Gastroesophageal sphincter (tissue), 3 donors: ENCODE data around the gene TNFAIP3.

Source experiments
- EP300 ChIP-seq: sonication (generic); formaldehyde crosslinking; IDR thresholded peaks from one replicate; pipeline ENCODE4 v1.6.1; 2017; ENCODE audit warnings: antibody characterized with exemption, mild to moderate bottlenecking
- TF ChIP-seq, protein P1 (sequence below), 4 experiments: fragments of 200-600 bp in 2 of 4; fragments of 450-650 bp in 2 of 4; sonication (generic) in 1 of 4; IDR thresholded peaks; one replicate each; pipeline ENCODE4 v1.5.1; 2017 to 2019; ENCODE audit warnings: antibody characterized with exemption in 4 of 4, mild to moderate bottlenecking in 2 of 4, moderate library complexity in 2 of 4

GRCh38 chr6:137864812-137865508 is 2.1 kb upstream of the TNFAIP3 start:
- TF ChIP-seq, protein P1, sequence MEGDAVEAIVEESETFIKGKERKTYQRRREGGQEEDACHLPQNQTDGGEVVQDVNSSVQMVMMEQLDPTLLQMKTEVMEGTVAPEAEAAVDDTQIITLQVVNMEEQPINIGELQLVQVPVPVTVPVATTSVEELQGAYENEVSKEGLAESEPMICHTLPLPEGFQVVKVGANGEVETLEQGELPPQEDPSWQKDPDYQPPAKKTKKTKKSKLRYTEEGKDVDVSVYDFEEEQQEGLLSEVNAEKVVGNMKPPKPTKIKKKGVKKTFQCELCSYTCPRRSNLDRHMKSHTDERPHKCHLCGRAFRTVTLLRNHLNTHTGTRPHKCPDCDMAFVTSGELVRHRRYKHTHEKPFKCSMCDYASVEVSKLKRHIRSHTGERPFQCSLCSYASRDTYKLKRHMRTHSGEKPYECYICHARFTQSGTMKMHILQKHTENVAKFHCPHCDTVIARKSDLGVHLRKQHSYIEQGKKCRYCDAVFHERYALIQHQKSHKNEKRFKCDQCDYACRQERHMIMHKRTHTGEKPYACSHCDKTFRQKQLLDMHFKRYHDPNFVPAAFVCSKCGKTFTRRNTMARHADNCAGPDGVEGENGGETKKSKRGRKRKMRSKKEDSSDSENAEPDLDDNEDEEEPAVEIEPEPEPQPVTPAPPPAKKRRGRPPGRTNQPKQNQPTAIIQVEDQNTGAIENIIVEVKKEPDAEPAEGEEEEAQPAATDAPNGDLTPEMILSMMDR (IDR thresholded peaks at IDR 0.05), result no peak
- no peak for TF ChIP-seq EP300
